ENCODE results near the gene IL4R. TPM values are rescaled to one million over a fixed set of nuclear protein-coding genes. Genes with fewer than 3 reads are reported as not detected.
"Not testable (repeated sequence)": the region's sequence is repeated elsewhere in the genome, so short reads cannot be mapped to it uniquely, and the experiment has no call there.

IL4R gene
- total RNA-seq, 1 experiment from 2014 or later, result 29.6 TPM

DNA sequence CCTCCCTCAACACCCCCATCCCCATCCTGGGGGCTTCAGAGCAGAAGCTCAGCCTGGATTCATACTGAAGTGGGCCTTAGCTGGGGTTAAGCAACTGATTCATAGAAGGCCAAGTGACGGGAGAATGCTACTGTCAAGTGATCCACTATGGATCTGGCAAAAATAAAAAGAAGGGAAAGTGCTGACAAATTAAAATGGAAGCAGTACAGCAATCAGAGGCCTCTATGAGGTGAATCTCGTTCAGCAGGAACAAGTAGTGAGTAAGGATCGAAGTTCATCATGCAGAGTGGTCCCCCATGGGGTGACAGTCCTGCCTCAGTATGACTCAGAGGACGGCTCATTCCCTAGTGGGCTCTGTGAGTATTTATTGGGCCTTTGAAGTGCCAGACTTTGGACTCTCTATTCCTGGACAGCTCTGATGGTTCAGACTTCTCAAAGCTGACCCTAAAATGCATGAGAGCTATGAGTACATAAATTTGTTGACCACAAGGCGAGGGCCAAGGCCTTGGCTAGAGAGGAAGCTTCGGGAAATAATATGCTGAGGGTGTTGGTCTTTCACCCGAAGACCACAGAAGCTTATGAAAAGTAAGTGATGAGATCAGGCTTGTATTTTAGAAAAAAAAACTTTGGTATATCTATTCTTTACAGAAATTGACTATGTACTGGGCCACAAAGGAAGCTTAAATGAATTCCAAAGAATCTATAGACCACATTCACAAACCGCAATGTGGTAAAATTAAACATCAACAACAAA, 39.9 kb upstream of the IL4R start (continued):
- TF ChIP-seq YY1 (IDR thresholded peaks at IDR 0.05; ENCODE audit: extremely low read depth, insufficient replicate concordance, low read depth, low read length) (peak; percentile 44), EZH2phosphoT487 (IDR thresholded peaks at IDR 0.05; ENCODE audit: borderline replicate concordance) (no peak), POLR2AphosphoS5 (IDR thresholded peaks at IDR 0.05; ENCODE audit: low read depth, low read length) (peak; percentile 64), EGR1 (IDR thresholded peaks at IDR 0.05; ENCODE audit: low read depth) (no peak), ZFX (IDR thresholded peaks at IDR 0.05) (no peak), ZNF274 (IDR thresholded peaks at IDR 0.05; ENCODE audit: low read depth, low read length) (no peak), EZH2 (IDR thresholded peaks at IDR 0.05) (no peak), FOSL1 (IDR thresholded peaks at IDR 0.05; ENCODE audit: low read depth) (peak; percentile 95), ELF1 (IDR thresholded peaks at IDR 0.05; ENCODE audit: borderline replicate concordance, low read depth) (no peak; the same call in 1 of the 2 replicates), POLR2A (IDR thresholded peaks at IDR 0.05; ENCODE audit: borderline replicate concordance, extremely low read depth, insufficient read depth, insufficient read length) (no peak), TCF7L2 (IDR thresholded peaks at IDR 0.05; ENCODE audit: borderline replicate concordance, extremely low read depth, insufficient read depth, insufficient read length) (peak; percentile 60), SRF (IDR thresholded peaks at IDR 0.05; ENCODE audit: low read depth) (peak; percentile 79)
- TF ChIP-seq, protein P1, sequence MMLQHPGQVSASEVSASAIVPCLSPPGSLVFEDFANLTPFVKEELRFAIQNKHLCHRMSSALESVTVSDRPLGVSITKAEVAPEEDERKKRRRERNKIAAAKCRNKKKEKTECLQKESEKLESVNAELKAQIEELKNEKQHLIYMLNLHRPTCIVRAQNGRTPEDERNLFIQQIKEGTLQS (IDR thresholded peaks at IDR 0.05), result no peak
- TF ChIP-seq, protein P2, sequence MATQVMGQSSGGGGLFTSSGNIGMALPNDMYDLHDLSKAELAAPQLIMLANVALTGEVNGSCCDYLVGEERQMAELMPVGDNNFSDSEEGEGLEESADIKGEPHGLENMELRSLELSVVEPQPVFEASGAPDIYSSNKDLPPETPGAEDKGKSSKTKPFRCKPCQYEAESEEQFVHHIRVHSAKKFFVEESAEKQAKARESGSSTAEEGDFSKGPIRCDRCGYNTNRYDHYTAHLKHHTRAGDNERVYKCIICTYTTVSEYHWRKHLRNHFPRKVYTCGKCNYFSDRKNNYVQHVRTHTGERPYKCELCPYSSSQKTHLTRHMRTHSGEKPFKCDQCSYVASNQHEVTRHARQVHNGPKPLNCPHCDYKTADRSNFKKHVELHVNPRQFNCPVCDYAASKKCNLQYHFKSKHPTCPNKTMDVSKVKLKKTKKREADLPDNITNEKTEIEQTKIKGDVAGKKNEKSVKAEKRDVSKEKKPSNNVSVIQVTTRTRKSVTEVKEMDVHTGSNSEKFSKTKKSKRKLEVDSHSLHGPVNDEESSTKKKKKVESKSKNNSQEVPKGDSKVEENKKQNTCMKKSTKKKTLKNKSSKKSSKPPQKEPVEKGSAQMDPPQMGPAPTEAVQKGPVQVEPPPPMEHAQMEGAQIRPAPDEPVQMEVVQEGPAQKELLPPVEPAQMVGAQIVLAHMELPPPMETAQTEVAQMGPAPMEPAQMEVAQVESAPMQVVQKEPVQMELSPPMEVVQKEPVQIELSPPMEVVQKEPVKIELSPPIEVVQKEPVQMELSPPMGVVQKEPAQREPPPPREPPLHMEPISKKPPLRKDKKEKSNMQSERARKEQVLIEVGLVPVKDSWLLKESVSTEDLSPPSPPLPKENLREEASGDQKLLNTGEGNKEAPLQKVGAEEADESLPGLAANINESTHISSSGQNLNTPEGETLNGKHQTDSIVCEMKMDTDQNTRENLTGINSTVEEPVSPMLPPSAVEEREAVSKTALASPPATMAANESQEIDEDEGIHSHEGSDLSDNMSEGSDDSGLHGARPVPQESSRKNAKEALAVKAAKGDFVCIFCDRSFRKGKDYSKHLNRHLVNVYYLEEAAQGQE (IDR thresholded peaks at IDR 0.05; ENCODE audit: low read depth), result no peak
- TF ChIP-seq, protein P3, sequence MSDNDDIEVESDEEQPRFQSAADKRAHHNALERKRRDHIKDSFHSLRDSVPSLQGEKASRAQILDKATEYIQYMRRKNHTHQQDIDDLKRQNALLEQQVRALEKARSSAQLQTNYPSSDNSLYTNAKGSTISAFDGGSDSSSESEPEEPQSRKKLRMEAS (IDR thresholded peaks at IDR 0.05), result peak; percentile 72; the same call in 1 of the 2 replicates

DNA sequence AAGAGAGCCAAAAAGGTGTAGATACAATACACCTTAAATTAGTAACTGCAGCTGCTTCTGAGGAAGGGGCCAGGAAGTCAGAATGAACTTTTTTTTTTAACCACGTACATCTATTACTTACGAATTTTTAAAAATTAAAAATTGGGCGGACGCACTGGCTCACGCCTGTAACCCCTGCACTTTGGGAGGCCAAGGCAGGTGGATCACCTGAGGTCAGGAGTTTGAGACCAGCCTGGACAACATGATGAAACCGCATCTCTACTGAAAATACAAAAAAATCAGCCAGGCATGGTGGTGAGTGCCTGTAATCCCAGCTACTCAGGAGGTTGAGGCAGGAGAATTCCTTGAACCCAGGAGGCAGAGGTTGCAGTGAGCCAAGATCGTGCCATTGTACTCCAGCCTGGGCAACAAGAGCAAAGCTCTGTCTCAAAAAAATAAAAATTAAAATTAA, 39.3 kb upstream of the IL4R start:
- intact Hi-C loops (cut with micrococcal nuclease); H4K20me1 ChIP-seq (ENCODE audit: insufficient read depth); H3K27me3 ChIP-seq (ENCODE audit: insufficient read depth, low read length); DNase-seq (ENCODE audit: low read depth, low spot score); H2AFZ ChIP-seq (ENCODE audit: low read depth, low read length, poor library complexity, severe bottlenecking); H3K36me3 ChIP-seq (ENCODE audit: control insufficient read depth in 1 of 2, insufficient read depth in 2 of 2, low read length in 2 of 2); BruUV-seq (replicated peaks); H3K9me2 ChIP-seq (ENCODE audit: insufficient read depth); H3K9me3 ChIP-seq (ENCODE audit: control insufficient read depth in 1 of 2, insufficient read depth in 1 of 2, low read depth in 1 of 2, low read length in 2 of 2); H3K79me2 ChIP-seq (ENCODE audit: insufficient read depth, low read length); H3K4me3 ChIP-seq (replicated peaks in 1 of 2; ENCODE audit: low read depth in 1 of 2, low read length in 2 of 2): not testable (repeated sequence)
- peaks cover 30 to 56% of the 10 kb centered on the region in 2 experiments for H3K4me1 ChIP-seq (ENCODE audit: control insufficient read depth in 1 of 2, insufficient read depth in 2 of 2, low read length in 2 of 2)
- ChIA-PET CTCF (interaction anchor here (1.1 kb wide), 1 partner anchor 81 kb away, joined by 4 read pairs; no protein-coding TSS in a partner anchor), RAD21 (ENCODE audit: low non-redundant PET in 1 of 2, low total read pairs in 2 of 2, uncharacterized antibody in 2 of 2, unreplicated experiment in 2 of 2) (interaction anchor here in 1 of 2 experiments (1.0 kb wide), 1 partner anchor 93 kb away, joined by 3 read pairs; no protein-coding TSS in a partner anchor), POLR2A (interaction anchor here (1.0 kb wide), 1 partner anchor 101 kb away, joined by 3 read pairs; no protein-coding TSS in a partner anchor)
- peak overlapping the region; percentile 76 for H3K27ac ChIP-seq (ENCODE audit: low read depth, low read length)
- peak overlapping the region; percentile 72 for H3K4me2 ChIP-seq (ENCODE audit: low read length)
- peak overlapping the region; percentile 48 for H3K9ac ChIP-seq (ENCODE audit: low read length)
- peak; percentile 9; the same call in 1 of the 2 replicates for ATAC-seq
